Caco-2 (cell line): ENCODE results near the gene BMP10. TPM values are rescaled to one million over a fixed set of nuclear protein-coding genes. Genes with fewer than 3 reads are reported as not detected.

Source experiments
- BruUV-seq: library from RNA; stranded (reverse); fragments of 400-500 nt; replicated peaks from 2 replicates; lab custom pipeline; 2021; lab: Mats Ljungman, UMichigan
- CTCF ChIA-PET: fragments of 300-600 bp; sonication (Branson Sonifier 250); formaldehyde crosslinking; loops from one replicate; lab custom pipeline; 2022; ENCODE audit warnings: antibody characterized with exemption; lab: Charles Lee
- POLR2A ChIA-PET: fragments of 300-600 bp; sonication (Branson Sonifier 250); formaldehyde crosslinking; loops from one replicate; lab custom pipeline; 2022; ENCODE audit warnings: antibody characterized with exemption; lab: Charles Lee
- DNase-seq, 2 experiments: peaks; one replicate each; pipeline versions ENCODE4 v3.0.0 to v3.0.0-alpha.2; 2020 to 2022
- H3K27me3 ChIP-seq: replicated peaks from 2 replicates; pipeline ENCODE4 v1.6.0; 2011; ENCODE audit warnings: low read length; ENCODE audit not compliant: control insufficient read depth, insufficient read depth
- H3K36me3 ChIP-seq: 2 replicates; pipeline ENCODE4 v1.5.1; 2011; ENCODE audit warnings: low read length; ENCODE audit not compliant: control insufficient read depth, insufficient read depth
- H3K4me1 ChIP-seq: fragments of 250-450 bp; sonication (Bioruptor Pico); 2 replicates; pipeline ENCODE4 v1.5.1; 2020; ENCODE audit warnings: mild to moderate bottlenecking
- H3K4me3 ChIP-seq: 2 replicates; pipeline ENCODE4 v1.5.1; 2011; ENCODE audit warnings: low read depth, mild to moderate bottlenecking, control low read depth, low read length
- H3K9me3 ChIP-seq: fragments of 250-450 bp; sonication (Bioruptor Pico); 2 replicates; pipeline ENCODE4 v1.5.1; 2020; ENCODE audit warnings: mild to moderate bottlenecking, moderate library complexity
- H3K27ac Mint-ChIP-seq: one replicate; pipeline ENCODE4 v1.8.0; 2022; ENCODE audit warnings: mixed read lengths; ENCODE audit not compliant: unreplicated experiment
- H3K27me3 Mint-ChIP-seq: one replicate; pipeline ENCODE4 v1.8.0; 2022; ENCODE audit warnings: mixed read lengths; ENCODE audit not compliant: insufficient read depth, unreplicated experiment
- H3K36me3 Mint-ChIP-seq: one replicate; pipeline ENCODE4 v1.8.0; 2022; ENCODE audit warnings: mild to moderate bottlenecking, mixed read lengths; ENCODE audit not compliant: insufficient read depth, unreplicated experiment
- H3K4me1 Mint-ChIP-seq: one replicate; pipeline ENCODE4 v1.8.0; 2022; ENCODE audit warnings: low read depth, mixed read lengths; ENCODE audit not compliant: unreplicated experiment
- H3K4me3 Mint-ChIP-seq: one replicate; pipeline ENCODE4 v1.8.0; 2022; ENCODE audit warnings: mild to moderate bottlenecking, moderate library complexity, mixed read lengths; ENCODE audit not compliant: unreplicated experiment
- H3K9me3 Mint-ChIP-seq: one replicate; pipeline ENCODE4 v1.8.0; 2022; ENCODE audit warnings: mixed read lengths; ENCODE audit not compliant: unreplicated experiment
- CTCF ChIP-seq, 2 experiments: fragments of 200-600 bp in 1 of 2; IDR thresholded peaks; 1 replicate in 1 of 2; 2 replicates in 1 of 2; pipeline versions ENCODE4 v1.5.1 to v1.8.0; 2011 to 2022; ENCODE audit warnings: antibody characterized with exemption in 1 of 2, control low read depth in 1 of 2, inconsistent platforms in 1 of 2, low read depth in 1 of 2, low read length in 1 of 2, mild to moderate bottlenecking in 1 of 2, moderate library complexity in 1 of 2; ENCODE audit not compliant: insufficient read depth in 1 of 2, severe bottlenecking in 1 of 2, unreplicated experiment in 1 of 2
- intact Hi-C: fragments of 100-400 bp; cut with micrococcal nuclease; formaldehyde crosslinking; loops from one replicate; pipeline ENCODE4 v1.10.0; 2022; ENCODE audit not compliant: unreplicated experiment
- total RNA-seq: library from RNA; stranded (reverse); gene quantifications from 2 replicates; pipeline ENCODE4 v1.2.3, GENCODE V29; 2022

The BMP10 gene
- total RNA-seq, 1 experiment from 2014 or later, result not detected

DNA sequence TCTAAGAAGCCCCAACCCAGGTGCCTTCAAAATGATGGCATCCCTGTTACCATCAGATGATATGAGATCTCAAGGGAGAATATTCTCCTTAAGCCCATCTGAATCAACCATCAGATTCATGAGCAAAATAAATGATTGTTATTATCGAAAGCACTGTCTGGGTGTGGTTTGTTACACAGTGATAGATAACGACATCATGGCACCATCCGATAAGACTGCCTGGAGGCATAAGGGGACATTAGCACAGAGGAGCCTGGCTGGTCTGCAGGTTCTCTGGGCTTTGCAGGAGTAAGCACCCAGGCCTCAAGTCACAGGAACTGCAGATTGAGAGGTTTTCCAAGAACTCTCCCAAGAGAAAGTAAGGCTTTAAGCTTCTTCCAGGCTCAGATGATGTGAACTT, 15.6 kb downstream of the BMP10 start:
- TF ChIP-seq CTCF (IDR thresholded peaks at IDR 0.05; ENCODE audit: insufficient read depth in 1 of 2, low read depth in 1 of 2, low read length in 1 of 2, severe bottlenecking in 1 of 2, unreplicated experiment in 1 of 2), result no peak
- Histone ChIP-seq H3K9me3 (no peaks in the 10 kb centered on the region), H3K4me3 (no peak overlapping the region), H3K4me1 (peaks cover 5% of the 10 kb centered on the region; the same call in 1 of the 2 replicates), H3K36me3 (no peaks in the 10 kb centered on the region), H3K27me3 (no peaks in the 10 kb centered on the region)
- H3K36me3 Mint-ChIP-seq, result no peaks in the 10 kb centered on the region
- no peaks in the 10 kb centered on the region for H3K4me1 Mint-ChIP-seq
- intact Hi-C loops, result no loop called here
- H3K9me3 Mint-ChIP-seq, result no peaks in the 10 kb centered on the region
- no TSS peak for BruUV-seq
- POLR2A ChIA-PET, result no interaction called here
- no peak overlapping the region for H3K27ac Mint-ChIP-seq
- H3K4me3 Mint-ChIP-seq, result no peak overlapping the region
- CTCF ChIA-PET, result no interaction called here
- DNase-seq, result no peak
- H3K27me3 Mint-ChIP-seq, result peaks cover 10% of the 10 kb centered on the region

GRCh38 chr2:68854476-68854875, 16.7 kb downstream of the BMP10 start:
- ChIA-PET CTCF (no interaction called here), POLR2A (no interaction called here)
- no peak for DNase-seq
- peaks cover 10% of the 10 kb centered on the region for H3K27me3 Mint-ChIP-seq
- H3K4me1 Mint-ChIP-seq, result no peaks in the 10 kb centered on the region
- no peaks in the 10 kb centered on the region for H3K36me3 Mint-ChIP-seq
- Histone ChIP-seq H3K36me3 (no peaks in the 10 kb centered on the region), H3K4me1 (peaks cover 15% of the 10 kb centered on the region; the same call in 1 of the 2 replicates), H3K9me3 (no peaks in the 10 kb centered on the region), H3K27me3 (no peaks in the 10 kb centered on the region), H3K4me3 (no peak overlapping the region)
- H3K9me3 Mint-ChIP-seq, result no peaks in the 10 kb centered on the region
- no peak overlapping the region for H3K27ac Mint-ChIP-seq
- intact Hi-C loops, result no loop called here
- H3K4me3 Mint-ChIP-seq, result no peak overlapping the region
- no peak for TF ChIP-seq CTCF (IDR thresholded peaks at IDR 0.05; ENCODE audit: insufficient read depth in 1 of 2, low read depth in 1 of 2, low read length in 1 of 2, severe bottlenecking in 1 of 2, unreplicated experiment in 1 of 2)
- BruUV-seq, result no TSS peak

GRCh38 chr2:68853915-68854314, 17.3 kb downstream of the BMP10 start:
- H3K9me3 ChIP-seq, result no peaks in the 10 kb centered on the region
- intact Hi-C loops, result no loop called here
- ChIA-PET CTCF (no interaction called here), POLR2A (no interaction called here)
- no peak overlapping the region for H3K4me3 ChIP-seq
- Mint-ChIP-seq H3K4me1 (no peaks in the 10 kb centered on the region), H3K9me3 (no peaks in the 10 kb centered on the region), H3K4me3 (no peak overlapping the region), H3K27ac (no peak overlapping the region), H3K36me3 (no peaks in the 10 kb centered on the region), H3K27me3 (peaks cover 10% of the 10 kb centered on the region)
- H3K36me3 ChIP-seq, result no peaks in the 10 kb centered on the region
- no peaks in the 10 kb centered on the region for H3K27me3 ChIP-seq
- no TSS peak for BruUV-seq
- no peak for DNase-seq
- peaks cover 15% of the 10 kb centered on the region; the same call in 1 of the 2 replicates for H3K4me1 ChIP-seq
- TF ChIP-seq CTCF (IDR thresholded peaks at IDR 0.05; ENCODE audit: insufficient read depth in 1 of 2, low read depth in 1 of 2, low read length in 1 of 2, severe bottlenecking in 1 of 2, unreplicated experiment in 1 of 2), result no peak
